ENCODE measurements around the gene UBE3C. TPM values are rescaled to one million over a fixed set of nuclear protein-coding genes. Genes with fewer than 3 reads are reported as not detected.

Gene UBE3C
- polyA plus RNA-seq, 1 donor from 2014 or later: 39.0 TPM

GRCh38 chr7:157291404-157292080, 152.8 kb downstream of the UBE3C start:
- no peaks in the 10 kb centered on the region for H3K9me3 ChIP-seq (ENCODE audit: low read length)
- no peak overlapping the region for H3K27ac ChIP-seq (ENCODE audit: low read length)
- no peaks in the 10 kb centered on the region for H3K36me3 ChIP-seq (ENCODE audit: insufficient read depth, low read length)
- H3K27me3 ChIP-seq (ENCODE audit: insufficient read depth, low read depth, low read length): no peaks in the 10 kb centered on the region
- no peak for TF ChIP-seq SMC3 (conservative IDR thresholded peaks at IDR 0.05; ENCODE audit: poor library complexity)
- TF ChIP-seq POLR2AphosphoS5 (IDR thresholded peaks at IDR 0.05): no peak
- TF ChIP-seq EP300 (conservative IDR thresholded peaks at IDR 0.05; ENCODE audit: poor library complexity, severe bottlenecking): no peak
- no peak for TF ChIP-seq REST (IDR thresholded peaks at IDR 0.05; ENCODE audit: borderline replicate concordance)
- no peak for TF ChIP-seq RAD21 (conservative IDR thresholded peaks at IDR 0.05)
- TF ChIP-seq CTCF (IDR thresholded peaks at IDR 0.05; ENCODE audit: poor library complexity, severe bottlenecking): no peak
- TF ChIP-seq TAF1 (IDR thresholded peaks at IDR 0.05; ENCODE audit: low read depth): no peak
- no peaks in the 10 kb centered on the region for H3K9me2 ChIP-seq (ENCODE audit: insufficient read depth, low read length)
- no peak overlapping the region for H3K4me3 ChIP-seq (ENCODE audit: low read length)
- no peaks in the 10 kb centered on the region for H3F3A ChIP-seq (ENCODE audit: insufficient read depth, low read length, poor library complexity, severe bottlenecking)
- no peak overlapping the region for H2AFZ ChIP-seq (ENCODE audit: low read depth, low read length)
- no peaks in the 10 kb centered on the region for H3K79me2 ChIP-seq (replicated peaks; ENCODE audit: insufficient read depth, low read length)
- H3K9ac ChIP-seq (ENCODE audit: low read length): no peak overlapping the region
- no peak overlapping the region for H3K4me2 ChIP-seq (ENCODE audit: low read length)
- no peaks in the 10 kb centered on the region for H4K20me1 ChIP-seq (ENCODE audit: insufficient read depth)

- no peak overlapping the region for H3K9ac ChIP-seq (ENCODE audit: low read length)
- no peaks in the 10 kb centered on the region for H3K27me3 ChIP-seq (ENCODE audit: insufficient read depth, low read depth, low read length)
- no peak for TF ChIP-seq EP300 (conservative IDR thresholded peaks at IDR 0.05; ENCODE audit: poor library complexity, severe bottlenecking)
- no peak for TF ChIP-seq SMC3 (conservative IDR thresholded peaks at IDR 0.05; ENCODE audit: poor library complexity)
- no peak for TF ChIP-seq REST (IDR thresholded peaks at IDR 0.05; ENCODE audit: borderline replicate concordance)
- no peak for TF ChIP-seq POLR2AphosphoS5 (IDR thresholded peaks at IDR 0.05)
- no peak for TF ChIP-seq EZH2 (IDR thresholded peaks at IDR 0.05; ENCODE audit: borderline replicate concordance, insufficient read depth, low read length, poor library complexity, severe bottlenecking)
- TF ChIP-seq MXI1 (conservative IDR thresholded peaks at IDR 0.05; ENCODE audit: poor library complexity, severe bottlenecking): no peak
- no peak for TF ChIP-seq RAD21 (conservative IDR thresholded peaks at IDR 0.05)
- TF ChIP-seq TAF1 (IDR thresholded peaks at IDR 0.05; ENCODE audit: low read depth): no peak
- TF ChIP-seq CTCF (IDR thresholded peaks at IDR 0.05; ENCODE audit: poor library complexity, severe bottlenecking): no peak
- H3K9me2 ChIP-seq (ENCODE audit: insufficient read depth, low read length): no peaks in the 10 kb centered on the region
- H3K36me3 ChIP-seq (ENCODE audit: insufficient read depth, low read length): no peaks in the 10 kb centered on the region
- H3K27ac ChIP-seq (ENCODE audit: low read length): no peak overlapping the region
- H3K9me3 ChIP-seq (ENCODE audit: low read length): no peaks in the 10 kb centered on the region
- H3K4me2 ChIP-seq (ENCODE audit: low read length): no peak overlapping the region
- H2AFZ ChIP-seq (ENCODE audit: low read depth, low read length): no peak overlapping the region
- H3K4me3 ChIP-seq (ENCODE audit: low read length): no peak overlapping the region
- H4K20me1 ChIP-seq (ENCODE audit: insufficient read depth): no peaks in the 10 kb centered on the region
- no peaks in the 10 kb centered on the region for H3K79me2 ChIP-seq (replicated peaks; ENCODE audit: insufficient read depth, low read length)
- no peaks in the 10 kb centered on the region for H3F3A ChIP-seq (ENCODE audit: insufficient read depth, low read length, poor library complexity, severe bottlenecking)
Measured at GRCh38 chr7:157292258-157292657, 153.5 kb downstream of the UBE3C start.

Data from neural cell (in vitro differentiated cells).